Measurements from ENCODE around the gene STARD13. TPM values are rescaled to one million over a fixed set of nuclear protein-coding genes. Genes with fewer than 3 reads are reported as not detected.

STARD13 gene
- polyA plus RNA-seq, 1 experiment, result 21.2 TPM

DNA sequence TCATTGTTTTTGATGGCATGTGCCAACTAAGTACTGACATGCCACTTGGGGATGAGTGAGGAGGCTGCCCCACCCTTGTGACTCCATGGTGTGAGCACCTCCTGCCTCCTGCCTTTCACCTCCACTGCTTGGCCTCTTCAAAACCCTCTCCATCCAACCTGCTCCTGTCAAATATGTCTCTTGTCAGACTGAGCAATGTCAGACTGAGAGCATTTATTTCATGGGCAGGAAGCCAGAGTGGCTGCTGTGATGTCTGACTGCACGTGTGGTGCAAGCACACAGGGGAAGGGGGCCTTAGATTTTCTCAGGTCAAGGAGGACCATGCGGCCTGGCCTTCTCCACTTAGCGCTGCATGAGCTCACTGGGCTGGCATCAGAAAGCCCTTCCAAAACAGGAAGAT lies 68.3 kb downstream of the STARD13 start:
- Histone ChIP-seq H3K4me3 (ENCODE audit: low read depth, low read length) (no peak overlapping the region), H3K27me3 (ENCODE audit: control insufficient read depth, insufficient read depth, low read length) (no peaks in the 10 kb centered on the region), H3K36me3 (ENCODE audit: control insufficient read depth, insufficient read depth, low read length) (peaks cover 3% of the 10 kb centered on the region)
- TF ChIP-seq, protein P1, sequence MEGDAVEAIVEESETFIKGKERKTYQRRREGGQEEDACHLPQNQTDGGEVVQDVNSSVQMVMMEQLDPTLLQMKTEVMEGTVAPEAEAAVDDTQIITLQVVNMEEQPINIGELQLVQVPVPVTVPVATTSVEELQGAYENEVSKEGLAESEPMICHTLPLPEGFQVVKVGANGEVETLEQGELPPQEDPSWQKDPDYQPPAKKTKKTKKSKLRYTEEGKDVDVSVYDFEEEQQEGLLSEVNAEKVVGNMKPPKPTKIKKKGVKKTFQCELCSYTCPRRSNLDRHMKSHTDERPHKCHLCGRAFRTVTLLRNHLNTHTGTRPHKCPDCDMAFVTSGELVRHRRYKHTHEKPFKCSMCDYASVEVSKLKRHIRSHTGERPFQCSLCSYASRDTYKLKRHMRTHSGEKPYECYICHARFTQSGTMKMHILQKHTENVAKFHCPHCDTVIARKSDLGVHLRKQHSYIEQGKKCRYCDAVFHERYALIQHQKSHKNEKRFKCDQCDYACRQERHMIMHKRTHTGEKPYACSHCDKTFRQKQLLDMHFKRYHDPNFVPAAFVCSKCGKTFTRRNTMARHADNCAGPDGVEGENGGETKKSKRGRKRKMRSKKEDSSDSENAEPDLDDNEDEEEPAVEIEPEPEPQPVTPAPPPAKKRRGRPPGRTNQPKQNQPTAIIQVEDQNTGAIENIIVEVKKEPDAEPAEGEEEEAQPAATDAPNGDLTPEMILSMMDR (IDR thresholded peaks at IDR 0.05; ENCODE audit: insufficient read depth, low read depth, low read length), result no peak
- no peak for DNase-seq (ENCODE audit: low read depth)
- ChIA-PET CTCF (no interaction called here), POLR2A (no interaction called here)

DNA sequence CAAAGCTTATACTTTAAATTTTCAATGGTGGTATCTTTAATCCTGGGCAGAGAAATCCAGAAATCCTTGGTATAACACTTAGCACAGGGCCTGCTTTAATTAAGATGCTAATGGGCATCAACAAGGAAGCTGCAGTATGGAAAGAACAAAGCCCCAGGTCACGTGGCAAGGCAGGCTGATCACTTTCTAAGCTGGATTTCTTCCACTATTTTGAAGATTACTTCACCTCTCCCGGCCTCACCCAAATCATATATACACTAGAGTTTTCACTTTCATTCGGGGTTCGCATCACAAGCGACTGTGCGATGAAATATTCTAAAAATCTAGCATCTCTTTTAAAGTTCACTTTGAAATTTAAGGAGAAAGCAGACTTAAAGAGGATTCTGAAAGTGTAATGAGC lies 71.8 kb downstream of the STARD13 start:
- H3K36me3 ChIP-seq (ENCODE audit: control insufficient read depth, insufficient read depth, low read length), result peaks cover 2% of the 10 kb centered on the region; the same call in 1 of the 2 replicates
- no peak overlapping the region for H3K4me3 ChIP-seq (ENCODE audit: low read depth, low read length)
- POLR2A ChIA-PET, result interaction anchor here (0.7 to 1.3 kb wide), 2 partner anchors 14 to 951 kb away, joined by 4 to 10 read pairs; no protein-coding TSS in a partner anchor
- no peaks in the 10 kb centered on the region for H3K27me3 ChIP-seq (ENCODE audit: control insufficient read depth, insufficient read depth, low read length)
- no peak for DNase-seq (ENCODE audit: low read depth)
- CTCF ChIA-PET, result interaction anchor here (0.7 to 0.8 kb wide), 2 partner anchors 13 to 15 kb away, joined by 3 read pairs; no protein-coding TSS in a partner anchor
- TF ChIP-seq, protein P1 (IDR thresholded peaks at IDR 0.05; ENCODE audit: insufficient read depth, low read depth, low read length), result no peak

DNA sequence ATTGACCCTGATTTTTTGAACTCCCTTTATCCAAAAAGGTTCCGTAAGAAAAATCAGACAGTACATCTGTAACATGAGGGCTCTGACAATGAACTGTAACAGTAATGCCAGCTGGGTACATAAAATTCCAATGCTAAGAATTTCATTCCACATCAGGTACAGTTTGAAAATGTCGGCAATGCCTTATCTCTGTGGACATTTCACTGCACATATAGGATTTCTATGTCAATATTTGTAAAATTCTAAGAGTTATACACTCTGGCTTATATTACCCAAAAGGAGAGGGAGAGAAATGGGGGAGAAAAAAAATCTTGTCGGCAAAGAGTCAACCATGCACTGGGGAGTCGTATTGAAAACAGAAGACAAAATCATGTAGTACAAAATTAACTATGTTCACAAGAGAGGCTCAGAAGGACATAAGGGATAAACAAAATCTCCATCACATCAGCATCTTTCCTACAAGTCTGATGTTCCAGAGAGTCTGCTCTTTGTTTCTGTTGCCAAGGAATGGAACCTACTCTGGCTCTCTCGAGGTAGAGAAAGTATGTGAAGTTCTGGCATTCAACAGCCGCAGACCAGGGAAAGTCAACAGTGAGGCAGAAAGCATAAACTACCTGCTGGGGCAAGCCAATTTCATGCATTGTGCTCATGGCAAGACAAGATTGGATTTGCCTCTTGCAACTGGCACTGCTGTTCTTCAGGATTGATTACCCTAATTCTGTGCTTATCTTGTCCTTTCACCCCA lies 72.4 kb downstream of the STARD13 start:
- DNase-seq (ENCODE audit: low read depth), result no peak
- ChIA-PET CTCF (interaction anchor here (1.1 kb wide), 1 partner anchor 510 kb away, joined by 3 read pairs; no protein-coding TSS in a partner anchor), POLR2A (interaction anchor here (1.3 kb wide), 1 partner anchor 15 kb away, joined by 4 read pairs; no protein-coding TSS in a partner anchor)
- peaks cover 2% of the 10 kb centered on the region; the same call in 1 of the 2 replicates for H3K36me3 ChIP-seq (ENCODE audit: control insufficient read depth, insufficient read depth, low read length)
- H3K4me3 ChIP-seq (ENCODE audit: low read depth, low read length), result no peak overlapping the region
- TF ChIP-seq, protein P1 (IDR thresholded peaks at IDR 0.05; ENCODE audit: insufficient read depth, low read depth, low read length), result no peak
- no peaks in the 10 kb centered on the region for H3K27me3 ChIP-seq (ENCODE audit: control insufficient read depth, insufficient read depth, low read length)

DNA sequence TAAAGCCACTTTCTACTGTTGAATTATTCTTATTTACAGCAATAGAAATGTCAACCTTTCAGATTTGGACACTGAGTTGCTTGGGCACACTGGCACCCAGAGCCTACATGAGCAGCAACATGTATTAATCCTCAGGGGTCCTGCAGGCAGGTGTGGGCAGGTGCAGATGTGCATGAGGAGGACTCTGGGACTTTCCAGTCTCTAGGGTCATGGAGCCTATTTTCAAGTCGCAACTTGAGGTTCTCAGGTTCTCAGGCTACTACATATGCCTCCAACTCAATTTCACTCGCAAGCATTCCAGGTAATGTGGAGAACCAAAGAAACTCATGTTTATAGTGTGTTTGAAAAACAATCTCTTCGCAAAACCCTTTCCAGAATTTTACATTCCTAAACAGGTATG lies 73.2 kb downstream of the STARD13 start:
- ChIA-PET POLR2A (no interaction called here), CTCF (interaction anchor here (1.1 kb wide), 1 partner anchor 511 kb away, joined by 3 read pairs; no protein-coding TSS in a partner anchor)
- H3K4me3 ChIP-seq (ENCODE audit: low read depth, low read length), result no peak overlapping the region
- no peak for DNase-seq (ENCODE audit: low read depth)
- H3K27me3 ChIP-seq (ENCODE audit: control insufficient read depth, insufficient read depth, low read length), result no peaks in the 10 kb centered on the region
- H3K36me3 ChIP-seq (ENCODE audit: control insufficient read depth, insufficient read depth, low read length), result peaks cover 2% of the 10 kb centered on the region; the same call in 1 of the 2 replicates
- TF ChIP-seq, protein P1 (IDR thresholded peaks at IDR 0.05; ENCODE audit: insufficient read depth, low read depth, low read length), result no peak

DNA sequence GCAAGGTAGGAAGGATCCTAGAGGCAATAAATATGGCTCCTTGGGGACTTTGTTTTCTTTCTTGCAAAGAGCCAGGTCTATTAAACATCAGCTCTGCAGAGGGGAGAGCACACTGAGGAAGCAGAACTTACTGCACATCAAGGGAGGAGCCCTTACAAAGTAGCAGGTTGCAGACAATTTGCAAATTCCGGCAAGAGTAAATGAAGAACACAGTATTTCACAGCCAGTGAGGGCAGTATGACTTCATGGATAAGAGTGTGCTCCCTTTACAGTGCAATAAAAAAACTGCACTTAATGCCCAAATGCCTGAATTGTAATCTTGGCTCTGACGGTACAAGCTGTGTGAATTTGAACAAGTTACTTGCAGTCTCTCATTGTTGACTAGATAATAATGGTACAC lies 75.5 kb downstream of the STARD13 start:
- CTCF ChIA-PET, result interaction anchor here (1.0 kb wide), 1 partner anchor 17 kb away, joined by 3 read pairs; no protein-coding TSS in a partner anchor
- Histone ChIP-seq H3K36me3 (ENCODE audit: control insufficient read depth, insufficient read depth, low read length) (peaks cover 2% of the 10 kb centered on the region; the same call in 1 of the 2 replicates), H3K4me3 (ENCODE audit: low read depth, low read length) (no peak overlapping the region), H3K27me3 (ENCODE audit: control insufficient read depth, insufficient read depth, low read length) (no peaks in the 10 kb centered on the region)
- TF ChIP-seq, protein P1 (IDR thresholded peaks at IDR 0.05; ENCODE audit: insufficient read depth, low read depth, low read length), result no peak
- no peak for DNase-seq (ENCODE audit: low read depth)
- POLR2A ChIA-PET, result no interaction called here

Data from BJ (cell line).